NCI-H82 treated with DMSO at 0.1 percent for 48 hours (cell line): ENCODE results near the gene ATP10B.

Experiments
- DNase-seq: peaks from one replicate; lab custom pipeline; 2025; ENCODE audit not compliant: unreplicated experiment; lab: John Stamatoyannopoulos, UW

ATP10B gene

DNA sequence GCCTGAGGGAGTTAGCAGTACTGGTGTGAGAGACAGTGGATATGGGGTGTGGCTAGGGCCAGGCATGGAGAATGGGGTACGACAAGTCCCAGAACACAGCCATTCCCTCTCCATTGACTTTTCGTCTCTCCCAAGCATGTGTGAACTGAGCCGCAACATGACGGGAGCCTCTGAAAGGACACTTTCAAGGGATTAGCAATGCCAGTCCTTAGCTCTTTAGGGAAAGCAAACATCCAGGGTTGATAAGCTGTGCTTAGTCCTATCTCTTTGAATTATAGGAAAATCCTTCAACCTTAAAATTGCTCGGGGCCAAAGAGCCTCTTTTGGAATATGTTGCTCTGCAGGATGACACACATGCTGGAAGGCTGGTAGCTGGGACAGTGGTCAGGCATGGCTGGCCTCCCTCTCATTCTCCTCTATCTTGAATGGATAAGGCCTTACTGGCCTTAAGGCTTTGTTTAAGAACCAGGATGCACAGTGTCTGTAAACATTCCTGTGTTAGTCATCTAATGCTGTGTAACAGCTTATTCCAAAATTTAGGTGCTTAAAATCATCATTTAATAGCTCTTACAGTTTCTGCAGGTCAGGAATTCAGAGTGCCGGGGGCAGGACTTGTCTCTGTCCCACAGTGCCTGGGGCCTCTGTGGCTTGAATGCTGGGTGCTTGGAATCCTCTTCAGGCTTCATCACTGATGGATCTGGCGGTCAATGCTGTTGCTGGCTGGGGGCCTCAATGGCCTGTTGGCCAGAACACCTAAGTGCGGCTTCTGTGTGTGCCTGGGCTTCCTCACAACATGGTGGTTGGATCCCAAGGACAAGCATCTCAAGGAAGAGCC, 335.1 kb downstream of the ATP10B start:
- DNase-seq, result no peak

- DNase-seq, result no peak
Measured at GRCh38 chr5:160514866-160515265, 337.1 kb downstream of the ATP10B start.

DNA sequence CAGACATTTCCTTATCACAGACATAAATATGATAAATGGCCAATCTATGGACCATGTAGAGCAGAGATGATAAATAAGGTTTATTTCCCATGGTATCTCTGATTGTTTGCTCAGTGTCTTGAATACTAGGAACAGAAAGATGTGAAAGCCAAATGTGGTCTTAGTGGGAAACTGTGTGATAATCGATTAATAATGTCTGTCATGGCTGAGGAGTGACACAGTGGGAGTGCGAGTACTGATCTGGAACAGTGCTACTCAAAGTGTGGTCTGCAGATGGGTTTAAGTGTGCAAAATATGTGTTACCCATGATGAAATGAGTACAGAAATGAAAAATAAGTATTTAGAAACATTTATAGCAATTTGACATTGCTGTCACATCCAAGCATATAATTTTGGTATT, 337.8 kb downstream of the ATP10B start:
- DNase-seq, result no peak

DNA sequence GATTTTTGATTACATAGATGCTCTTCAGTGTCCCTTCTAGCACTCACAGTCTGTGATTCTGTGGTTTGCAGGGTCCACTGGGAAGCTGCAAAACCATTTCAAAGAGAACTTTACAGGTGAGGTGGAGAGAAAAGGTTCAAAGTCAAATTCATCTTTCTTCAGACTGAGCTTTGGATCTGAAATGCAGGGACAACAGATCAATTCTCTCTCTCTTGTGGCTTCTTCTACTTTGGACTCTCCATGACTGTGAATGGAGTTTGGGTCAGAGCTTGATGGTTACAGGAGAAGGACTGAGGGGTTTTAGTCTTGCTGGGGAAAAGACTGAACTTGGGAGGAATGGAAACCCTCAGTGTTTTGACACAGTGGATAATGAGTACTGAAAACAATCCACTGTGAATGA, 338.5 kb downstream of the ATP10B start:
- no peak for DNase-seq
